GM20000 (cell line): ENCODE measurements around the gene CYP4F22.

Experiments
- DNase-seq: peaks from one replicate; pipeline ENCODE4 v3.0.0; 2012; ENCODE audit warnings: low spot score
- TF ChIP-seq, protein P1 (sequence below): IDR thresholded peaks from 2 replicates; pipeline ENCODE4 v1.5.1; 2012; ENCODE audit warnings: mild to moderate bottlenecking, control low read depth; ENCODE audit errors: extremely low read depth, missing control alignments

Gene CYP4F22

GRCh38 chr19:15595069-15595468, 86.7 kb downstream of the CYP4F22 start:
- TF ChIP-seq, protein P1, sequence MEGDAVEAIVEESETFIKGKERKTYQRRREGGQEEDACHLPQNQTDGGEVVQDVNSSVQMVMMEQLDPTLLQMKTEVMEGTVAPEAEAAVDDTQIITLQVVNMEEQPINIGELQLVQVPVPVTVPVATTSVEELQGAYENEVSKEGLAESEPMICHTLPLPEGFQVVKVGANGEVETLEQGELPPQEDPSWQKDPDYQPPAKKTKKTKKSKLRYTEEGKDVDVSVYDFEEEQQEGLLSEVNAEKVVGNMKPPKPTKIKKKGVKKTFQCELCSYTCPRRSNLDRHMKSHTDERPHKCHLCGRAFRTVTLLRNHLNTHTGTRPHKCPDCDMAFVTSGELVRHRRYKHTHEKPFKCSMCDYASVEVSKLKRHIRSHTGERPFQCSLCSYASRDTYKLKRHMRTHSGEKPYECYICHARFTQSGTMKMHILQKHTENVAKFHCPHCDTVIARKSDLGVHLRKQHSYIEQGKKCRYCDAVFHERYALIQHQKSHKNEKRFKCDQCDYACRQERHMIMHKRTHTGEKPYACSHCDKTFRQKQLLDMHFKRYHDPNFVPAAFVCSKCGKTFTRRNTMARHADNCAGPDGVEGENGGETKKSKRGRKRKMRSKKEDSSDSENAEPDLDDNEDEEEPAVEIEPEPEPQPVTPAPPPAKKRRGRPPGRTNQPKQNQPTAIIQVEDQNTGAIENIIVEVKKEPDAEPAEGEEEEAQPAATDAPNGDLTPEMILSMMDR: no peak
- no peak for DNase-seq
